Omental fat pad (tissue), 4 donors: ENCODE data around the gene SULT1B1. TPM values are rescaled to one million over a fixed set of nuclear protein-coding genes. Genes with fewer than 3 reads are reported as not detected.
A peak's percentile ranks its signal among the peaks of the same experiment; 100 is the strongest.

Experiments
- ATAC-seq: fragments of 150-250 bp; one replicate; pipeline ENCODE4 v1.9.1; 2016; ENCODE audit warnings: mild to moderate bottlenecking, moderate library complexity; ENCODE audit not compliant: low FRiP score
- DNase-seq: peaks from one replicate; pipeline ENCODE4 v3.0.0-alpha.2; 2019; ENCODE audit warnings: low spot score
- total RNA-seq, 4 donors: library from RNA; depleted of rRNA; stranded (reverse); fragments of >200 nt; gene quantifications; one replicate each; pipeline ENCODE4 v1.1.0, GENCODE V29; 2016
- TF ChIP-seq, protein P1 (sequence below), 3 donors: fragments of 450-650 bp; IDR thresholded peaks; one replicate each; pipeline ENCODE4 v1.5.1; 2016 to 2017; ENCODE audit warnings: antibody characterized with exemption in 3 of 3, mild to moderate bottlenecking in 3 of 3, moderate library complexity in 2 of 3

The SULT1B1 gene
- total RNA-seq, 4 donors from 2014 or later: 1.0 to 14.0 (median 3.1) TPM

DNA sequence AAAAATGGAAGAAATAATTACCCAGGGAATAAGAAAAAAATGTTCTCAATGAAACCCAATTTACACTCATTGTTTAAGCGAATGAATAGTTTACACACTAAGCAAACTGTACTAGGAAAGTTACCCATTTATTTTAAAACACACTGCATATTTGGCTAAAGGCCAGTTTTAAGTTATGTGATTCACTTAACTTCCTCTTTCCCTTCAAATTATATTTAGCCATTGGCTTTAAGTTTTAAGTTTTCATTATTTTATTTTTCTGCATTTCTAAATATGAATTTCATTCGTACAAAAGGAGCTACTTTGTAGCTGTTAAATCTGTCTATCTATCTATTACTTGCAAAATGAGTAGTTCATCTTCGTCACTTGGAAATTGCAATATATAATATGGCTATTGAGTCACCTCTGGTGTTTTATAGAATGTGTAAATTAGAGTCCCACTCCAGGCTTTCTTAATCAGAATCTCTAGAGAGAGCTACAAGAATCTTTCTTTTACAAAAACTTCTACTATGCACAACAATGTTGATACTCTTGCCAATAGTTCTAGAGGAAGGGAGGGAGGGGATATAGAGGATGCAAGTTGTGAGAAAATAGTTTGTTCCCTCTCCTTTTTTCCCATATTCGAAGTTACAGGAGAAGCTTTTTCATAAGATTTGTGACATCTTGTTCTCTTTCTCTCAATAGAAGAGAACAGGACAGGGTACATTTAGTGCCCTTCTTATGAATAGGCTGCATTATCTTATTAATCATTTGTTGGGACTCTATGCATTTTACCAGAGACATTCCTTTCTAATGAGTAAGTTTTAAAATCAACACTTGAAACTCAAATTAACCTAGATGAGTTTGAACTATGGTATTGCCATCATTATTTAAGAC, 41.8 kb downstream of the SULT1B1 start:
- TF ChIP-seq, protein P1, sequence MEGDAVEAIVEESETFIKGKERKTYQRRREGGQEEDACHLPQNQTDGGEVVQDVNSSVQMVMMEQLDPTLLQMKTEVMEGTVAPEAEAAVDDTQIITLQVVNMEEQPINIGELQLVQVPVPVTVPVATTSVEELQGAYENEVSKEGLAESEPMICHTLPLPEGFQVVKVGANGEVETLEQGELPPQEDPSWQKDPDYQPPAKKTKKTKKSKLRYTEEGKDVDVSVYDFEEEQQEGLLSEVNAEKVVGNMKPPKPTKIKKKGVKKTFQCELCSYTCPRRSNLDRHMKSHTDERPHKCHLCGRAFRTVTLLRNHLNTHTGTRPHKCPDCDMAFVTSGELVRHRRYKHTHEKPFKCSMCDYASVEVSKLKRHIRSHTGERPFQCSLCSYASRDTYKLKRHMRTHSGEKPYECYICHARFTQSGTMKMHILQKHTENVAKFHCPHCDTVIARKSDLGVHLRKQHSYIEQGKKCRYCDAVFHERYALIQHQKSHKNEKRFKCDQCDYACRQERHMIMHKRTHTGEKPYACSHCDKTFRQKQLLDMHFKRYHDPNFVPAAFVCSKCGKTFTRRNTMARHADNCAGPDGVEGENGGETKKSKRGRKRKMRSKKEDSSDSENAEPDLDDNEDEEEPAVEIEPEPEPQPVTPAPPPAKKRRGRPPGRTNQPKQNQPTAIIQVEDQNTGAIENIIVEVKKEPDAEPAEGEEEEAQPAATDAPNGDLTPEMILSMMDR (IDR thresholded peaks at IDR 0.05): no peak
- no peak for ATAC-seq
- DNase-seq: no peak

GRCh38 chr4:69717778-69718177, 42.6 kb downstream of the SULT1B1 start:
- TF ChIP-seq, protein P1 (IDR thresholded peaks at IDR 0.05): no peak
- no peak for DNase-seq
- no peak for ATAC-seq

DNA sequence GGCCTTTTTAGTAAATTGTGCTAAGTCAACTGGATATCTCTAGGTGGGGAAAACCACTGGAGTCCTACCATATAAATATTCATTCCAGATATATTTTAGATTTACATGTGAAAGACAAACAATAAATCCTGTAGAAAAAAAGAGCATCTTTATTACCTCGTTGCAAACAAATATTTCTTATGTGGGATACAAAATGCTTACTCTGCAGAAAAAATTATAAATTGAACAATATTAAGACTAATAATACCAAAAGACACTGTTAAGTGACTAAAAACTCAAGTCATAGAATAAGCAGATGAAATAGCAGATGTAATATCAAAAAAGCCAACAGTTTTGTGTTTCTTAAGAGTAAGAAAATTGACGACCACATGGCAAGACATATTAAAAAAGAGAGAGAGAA, 43.8 kb downstream of the SULT1B1 start:
- ATAC-seq (no peak), DNase-seq (no peak)
- TF ChIP-seq, protein P1 (IDR thresholded peaks at IDR 0.05): no peak

GRCh38 chr4:69714086-69714485, 46.3 kb downstream of the SULT1B1 start:
- DNase-seq (no peak), ATAC-seq (no peak)
- TF ChIP-seq, protein P1 (IDR thresholded peaks at IDR 0.05): no peak

GRCh38 chr4:69713593-69713992, 46.8 kb downstream of the SULT1B1 start:
- DNase-seq: no peak

DNA sequence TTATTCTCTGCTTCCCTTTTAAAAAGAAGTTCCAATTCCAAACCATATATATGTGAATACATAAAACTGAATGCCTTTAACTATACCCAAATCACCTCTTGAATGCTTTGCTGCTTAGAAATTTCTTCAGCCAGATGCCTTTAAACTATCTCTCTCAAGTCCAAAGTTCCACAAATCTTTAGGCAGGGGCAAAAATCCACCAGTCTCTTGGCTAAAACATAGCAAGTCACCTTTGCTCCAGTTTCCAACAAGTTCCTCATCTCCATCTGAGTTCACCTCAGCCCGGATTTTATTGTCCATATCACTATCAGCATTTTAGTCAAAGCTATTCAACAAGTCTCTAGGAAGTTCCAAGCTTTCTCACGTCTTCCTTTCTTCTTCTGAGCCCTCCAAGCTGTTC, 49.8 kb downstream of the SULT1B1 start:
- ATAC-seq (no peak), DNase-seq (no peak)
- TF ChIP-seq, protein P1 (IDR thresholded peaks at IDR 0.05): no peak

More at GRCh38 chr4:69713593-69713992, 46.8 kb downstream of the SULT1B1 start:
- peak; percentile 66 for ATAC-seq
- TF ChIP-seq, protein P1 (IDR thresholded peaks at IDR 0.05): no peak

DNA sequence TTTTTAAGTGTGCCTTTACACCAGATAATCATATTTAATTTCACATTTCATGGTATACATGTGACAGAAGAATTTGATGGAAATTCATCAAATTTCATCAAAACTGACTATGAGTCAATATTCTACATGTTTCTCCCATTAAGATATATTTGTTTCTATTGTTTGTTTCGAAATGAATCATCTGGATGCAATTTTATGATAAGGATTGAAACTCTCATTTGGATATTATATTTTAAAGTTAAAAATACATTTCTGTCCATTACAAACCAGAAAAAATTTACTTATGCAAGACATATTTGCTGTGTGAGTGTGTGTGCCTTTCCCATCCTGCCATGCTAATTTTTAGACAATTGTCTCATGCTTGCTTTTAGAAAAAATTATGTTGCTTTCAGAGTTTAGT, 52.2 kb downstream of the SULT1B1 start:
- TF ChIP-seq, protein P1 (IDR thresholded peaks at IDR 0.05): no peak
- no peak for ATAC-seq
- no peak for DNase-seq
